Central memory CD4-positive, alpha-beta T cell (primary cell): ENCODE data around the gene POLR1G.

Experiments used
- DNase-seq: peaks from one replicate; pipeline ENCODE4 v3.0.0; 2022
- total RNA-seq, 3 experiments: gene quantifications; one replicate each; lab custom pipeline; 2026; lab: John Stamatoyannopoulos, UW

The POLR1G gene, protein sequence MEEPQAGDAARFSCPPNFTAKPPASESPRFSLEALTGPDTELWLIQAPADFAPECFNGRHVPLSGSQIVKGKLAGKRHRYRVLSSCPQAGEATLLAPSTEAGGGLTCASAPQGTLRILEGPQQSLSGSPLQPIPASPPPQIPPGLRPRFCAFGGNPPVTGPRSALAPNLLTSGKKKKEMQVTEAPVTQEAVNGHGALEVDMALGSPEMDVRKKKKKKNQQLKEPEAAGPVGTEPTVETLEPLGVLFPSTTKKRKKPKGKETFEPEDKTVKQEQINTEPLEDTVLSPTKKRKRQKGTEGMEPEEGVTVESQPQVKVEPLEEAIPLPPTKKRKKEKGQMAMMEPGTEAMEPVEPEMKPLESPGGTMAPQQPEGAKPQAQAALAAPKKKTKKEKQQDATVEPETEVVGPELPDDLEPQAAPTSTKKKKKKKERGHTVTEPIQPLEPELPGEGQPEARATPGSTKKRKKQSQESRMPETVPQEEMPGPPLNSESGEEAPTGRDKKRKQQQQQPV
- total RNA-seq: 1.4 to 77.1 (median 10.2) reads per million in 3 experiments

DNA sequence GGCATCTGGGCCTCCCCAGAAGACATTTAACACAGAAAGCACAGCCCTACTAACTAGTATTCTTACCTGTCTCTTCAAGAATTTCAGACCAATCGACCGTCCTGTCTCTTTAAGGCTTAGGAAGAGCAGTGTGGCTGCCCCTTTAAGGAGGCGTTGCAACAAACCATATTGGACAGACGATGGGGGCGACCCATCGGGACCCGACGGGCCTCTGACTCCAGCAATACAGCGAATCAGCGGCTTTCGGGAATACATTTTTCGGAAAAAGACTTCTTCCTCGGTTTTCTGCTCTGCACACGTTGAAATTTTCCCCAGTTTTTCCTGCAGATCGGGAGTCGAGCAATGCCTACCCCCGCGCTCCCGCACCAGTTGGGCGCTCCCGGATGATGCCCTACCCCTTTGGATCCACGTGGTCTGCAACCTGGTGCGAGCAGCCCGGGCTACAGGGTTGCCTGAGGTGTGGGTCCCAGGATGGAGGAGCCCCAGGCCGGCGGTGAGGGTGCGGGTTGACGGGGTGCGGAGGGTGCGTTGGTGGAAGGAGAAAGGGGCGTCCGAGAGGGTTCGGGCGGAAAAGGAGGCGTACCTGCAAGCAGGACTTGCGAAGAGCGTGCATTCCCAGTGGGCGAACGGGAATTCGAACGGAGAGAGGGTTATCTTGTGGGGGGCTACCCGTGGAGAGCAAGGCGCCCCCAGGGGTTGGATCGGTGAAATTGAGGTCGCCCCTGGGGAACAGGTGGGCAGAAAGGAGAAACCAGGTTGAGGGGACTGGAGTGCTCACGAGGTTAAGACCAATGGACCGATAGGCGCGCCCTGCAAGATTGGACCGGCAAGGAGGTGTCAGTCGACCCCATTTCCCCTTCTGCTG is at the start of gene POLR1G:
TSS of gene POLR1G (plus strand) at position 419 of the 865 bp plus-strand sequence. CDS start at position 472, 53 bp downstream.
- DNase-seq: peak; percentile 83

DNA sequence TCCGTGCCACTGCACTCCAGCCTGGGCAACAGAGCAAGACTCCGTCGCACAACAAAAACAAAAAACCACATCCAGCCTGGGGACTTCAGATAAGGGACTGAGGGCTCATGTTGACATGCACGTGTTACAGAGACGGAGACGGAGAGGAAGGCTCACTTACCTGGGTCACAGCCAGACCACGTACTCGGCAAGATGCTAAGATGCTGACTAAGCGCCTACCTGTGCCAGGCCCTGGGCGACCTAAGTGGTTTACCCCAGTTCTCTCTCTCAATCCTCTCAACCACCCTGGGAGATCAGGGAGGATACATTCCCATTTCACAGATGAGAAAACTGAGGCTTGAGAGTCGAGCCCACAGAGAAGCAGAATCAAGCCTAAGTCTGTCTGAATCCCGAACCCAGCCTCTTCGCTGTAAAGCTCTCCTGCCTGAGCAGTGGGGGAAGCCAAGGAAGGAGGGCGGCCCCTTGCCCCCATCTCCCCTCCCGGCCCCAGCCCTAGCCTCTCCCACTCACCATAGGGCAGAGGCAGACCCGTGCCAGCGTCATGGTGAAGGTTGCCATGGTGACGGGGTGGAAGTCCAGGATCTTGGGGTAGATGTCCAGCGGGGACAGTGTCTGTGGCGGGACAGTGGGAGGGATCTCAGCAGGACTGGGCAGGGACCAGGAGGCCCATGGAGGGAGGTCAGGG is 49.5 kb upstream of the POLR1G start:
- DNase-seq: no peak

DNA sequence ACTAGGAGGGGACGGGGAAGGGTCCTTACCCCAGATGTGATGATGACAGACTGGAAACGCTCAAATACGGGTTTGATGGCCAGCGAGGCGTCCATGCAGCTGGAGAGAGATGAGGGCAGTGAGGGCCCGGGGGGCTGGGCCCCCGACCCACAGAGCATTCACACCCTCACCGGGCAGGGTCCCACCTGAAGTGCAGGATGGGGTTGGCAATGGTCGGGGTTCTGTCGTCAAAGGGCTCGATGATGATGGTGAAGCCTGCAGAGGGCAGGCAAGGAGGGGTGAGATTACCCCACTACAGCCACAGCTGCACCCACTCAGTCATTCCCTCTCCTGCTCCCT is 49.0 kb upstream of the POLR1G start:
- DNase-seq: no peak

DNA sequence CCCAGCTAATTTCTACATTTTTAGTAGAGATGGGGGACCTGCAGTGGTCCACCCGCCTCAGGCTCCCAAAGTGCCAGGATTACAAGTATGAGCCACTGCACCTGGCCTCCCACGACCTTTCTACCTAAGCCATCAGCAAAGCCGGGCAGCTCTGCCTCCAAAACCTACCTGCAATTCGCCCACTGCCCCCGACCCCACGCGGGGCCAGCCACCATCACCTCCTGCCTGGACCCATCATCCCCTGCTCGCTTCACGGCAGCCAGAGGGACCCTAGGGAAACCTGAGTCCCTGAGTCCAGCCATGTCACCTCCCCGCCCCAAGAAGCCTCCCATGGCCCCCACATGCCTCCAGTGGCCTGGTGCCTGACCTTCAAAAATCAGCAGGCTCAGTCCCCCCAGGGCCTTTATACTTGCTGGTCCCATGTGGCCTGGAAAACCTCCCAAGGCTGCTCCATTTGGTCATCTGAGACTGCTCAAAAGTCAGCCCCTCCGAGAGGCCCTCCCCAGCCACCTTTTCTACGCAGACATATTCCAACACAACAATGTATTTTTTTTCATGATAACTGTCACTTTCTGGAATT is 48.1 kb upstream of the POLR1G start:
- DNase-seq: no peak

DNA sequence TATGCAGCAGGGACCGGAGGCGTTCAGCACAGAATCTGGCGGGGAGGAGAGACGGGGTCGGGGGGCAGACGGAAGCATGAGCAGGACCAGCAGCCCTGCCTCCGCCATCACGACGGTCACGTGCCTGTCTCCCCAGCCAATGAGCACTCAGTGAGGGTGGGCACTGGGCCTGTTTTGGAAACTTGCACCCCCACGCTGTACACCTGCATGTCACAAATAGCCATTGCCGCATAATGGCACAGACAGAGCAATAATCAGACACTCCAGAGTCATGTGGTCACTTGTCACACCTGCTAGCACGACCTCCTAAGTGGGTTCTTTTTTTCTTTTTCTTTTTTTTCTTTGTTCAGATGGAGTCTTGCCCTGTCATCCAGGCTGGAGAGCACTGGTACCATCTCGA is 44.8 kb upstream of the POLR1G start:
- no peak for DNase-seq

DNA sequence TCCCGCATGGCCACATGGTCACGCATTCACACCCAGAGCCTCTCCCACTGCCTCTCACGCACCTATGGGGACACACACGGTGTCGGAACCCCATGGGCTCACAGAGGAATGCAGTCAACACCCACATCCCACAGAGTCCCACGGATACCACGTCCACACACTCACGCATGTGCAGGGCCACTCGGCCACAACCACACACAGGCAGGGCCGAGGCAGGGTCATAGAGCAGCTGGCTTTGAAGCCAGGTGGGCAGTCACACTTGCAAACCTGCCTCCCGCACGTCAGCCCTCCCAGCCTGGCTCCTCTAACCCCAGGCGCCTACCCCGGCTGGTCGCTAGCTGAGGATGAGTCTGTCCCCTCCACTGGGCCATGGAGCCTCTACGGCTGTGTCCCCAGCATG is 44.2 kb upstream of the POLR1G start:
- no peak for DNase-seq

DNA sequence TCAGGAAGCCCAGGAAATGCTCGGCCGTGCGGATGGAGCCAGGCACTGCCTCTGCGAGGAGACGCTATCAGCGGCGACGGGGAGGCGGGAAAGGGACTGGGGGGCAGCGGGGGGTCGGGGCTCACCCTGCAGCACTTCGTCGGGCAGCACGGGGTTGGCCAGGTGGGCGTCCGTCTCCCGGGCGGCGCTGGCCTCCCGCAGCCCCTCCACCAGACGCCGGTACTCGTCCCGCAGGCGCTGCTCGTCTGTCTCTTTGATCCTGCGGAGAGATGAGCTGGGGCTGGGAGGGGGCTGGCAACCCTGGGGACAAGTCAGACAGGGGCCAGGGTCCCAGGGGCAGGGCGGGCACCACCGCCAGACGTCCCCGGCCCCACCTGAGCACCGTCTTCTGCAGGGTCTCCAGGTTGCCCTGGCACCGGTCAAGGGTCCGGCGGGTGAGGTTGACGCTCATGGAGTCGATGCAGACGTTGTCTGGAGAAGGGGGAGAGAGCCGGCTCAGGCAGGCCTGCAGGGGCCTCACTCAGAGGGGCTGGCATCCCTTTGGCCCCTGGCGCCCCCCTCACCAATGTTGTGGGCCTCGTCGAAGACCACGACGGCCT is 42.5 kb upstream of the POLR1G start:
- no peak for DNase-seq

DNA sequence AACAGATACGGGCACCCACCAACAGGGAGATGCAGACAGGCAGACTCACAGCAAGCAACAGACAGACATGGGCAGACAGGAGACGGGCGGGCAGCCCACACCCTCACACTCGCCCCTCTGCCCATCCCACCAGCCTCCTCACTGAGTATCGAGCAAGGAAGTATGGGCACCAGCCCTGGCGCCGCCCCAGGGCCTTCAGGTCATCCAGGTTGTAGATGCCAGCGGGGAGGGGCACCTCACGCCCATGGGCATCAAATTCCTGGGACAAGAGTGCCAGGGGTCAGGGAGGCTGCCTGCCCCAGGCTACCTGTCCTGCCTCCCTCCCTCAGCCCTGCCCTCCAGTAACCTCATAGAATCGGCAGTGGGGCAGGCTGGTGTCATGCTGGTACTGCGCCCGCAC is 41.7 kb upstream of the POLR1G start:
- DNase-seq: no peak

DNA sequence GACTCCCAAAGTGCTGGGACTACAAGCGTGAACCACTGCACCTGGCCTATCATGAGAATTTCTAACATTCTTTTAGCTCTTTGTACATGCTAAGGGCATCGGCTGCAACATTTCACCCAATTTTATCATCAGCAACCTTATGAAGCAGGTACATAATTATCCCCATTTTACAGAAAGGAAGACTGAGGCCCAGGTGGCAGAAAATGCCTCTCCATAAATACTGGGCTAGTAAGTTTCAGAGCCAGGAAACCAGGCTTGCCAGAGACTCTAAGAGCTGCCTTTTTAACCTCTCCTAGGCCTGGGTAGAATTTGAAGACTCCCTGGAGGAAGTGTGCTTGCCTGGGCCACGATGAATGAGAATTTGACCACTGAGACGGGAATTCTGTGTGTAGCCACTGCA is 38.3 kb upstream of the POLR1G start:
- no peak for DNase-seq

DNA sequence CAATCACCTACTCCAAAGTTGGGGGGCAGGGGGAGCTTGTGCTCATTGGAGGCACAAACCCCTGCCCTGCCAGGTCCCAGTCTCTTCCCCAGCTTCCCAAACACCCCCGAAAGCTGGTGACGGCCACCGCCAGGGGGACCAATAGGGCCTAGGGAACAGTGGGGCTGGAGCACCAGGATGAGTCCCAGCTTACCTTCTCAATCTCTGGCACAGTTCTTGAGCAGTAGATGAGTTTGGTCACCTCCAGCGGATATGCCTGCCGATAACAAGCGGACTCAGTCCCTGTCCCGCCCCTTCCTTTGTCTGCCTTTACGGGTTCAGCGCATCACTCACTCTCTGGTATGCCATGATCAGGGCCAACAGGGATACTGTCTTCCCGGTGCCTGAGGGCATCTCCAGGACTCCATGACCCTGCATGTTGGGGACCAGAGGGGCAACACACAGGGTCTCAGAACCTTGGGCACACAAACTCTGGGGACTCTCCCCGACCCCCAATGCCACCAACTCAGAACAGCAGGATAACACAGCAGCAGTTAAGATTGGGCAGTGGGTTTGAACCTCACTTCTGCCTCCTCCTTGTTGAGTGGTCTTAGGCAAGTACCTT is 37.6 kb upstream of the POLR1G start:
- no peak for DNase-seq

DNA sequence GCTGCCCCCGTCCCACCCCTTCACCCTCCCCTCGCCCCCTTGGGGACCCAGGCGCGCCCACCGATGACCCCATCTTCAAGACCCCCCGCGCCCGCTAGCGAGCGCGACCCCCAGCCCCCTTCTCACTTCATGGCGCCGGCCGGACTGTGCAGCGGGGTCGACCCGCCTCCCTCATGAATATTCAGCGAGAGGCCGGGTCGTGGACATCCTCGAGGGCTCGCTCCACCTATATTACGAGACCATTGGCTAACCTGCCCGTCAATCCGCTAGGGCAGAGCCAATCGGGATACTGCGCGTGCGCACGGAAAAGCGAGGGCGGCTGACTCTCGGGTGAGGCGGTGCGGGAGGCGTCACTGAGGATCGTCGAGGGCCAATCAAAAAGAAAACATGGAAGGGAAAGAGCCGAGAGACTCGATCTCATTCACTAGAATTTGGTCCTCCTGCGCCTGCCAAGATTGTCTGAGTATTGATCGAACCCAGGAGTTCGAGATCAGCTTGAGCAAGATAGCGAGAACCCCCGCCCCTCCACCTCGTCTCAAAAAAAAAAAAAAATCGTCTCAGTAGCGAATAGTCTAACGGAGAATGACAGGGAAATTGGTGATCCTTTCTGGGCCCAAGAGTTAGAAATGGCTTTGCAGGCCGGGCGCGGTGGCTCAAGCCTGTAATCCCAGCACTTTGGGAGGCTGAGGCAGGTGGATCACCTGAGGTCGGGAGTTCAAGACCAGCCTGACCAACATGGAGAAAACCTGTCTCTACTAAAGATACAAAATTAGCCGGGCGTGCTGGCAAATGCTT is 35.8 kb upstream of the POLR1G start, which contains the start of gene ERCC2:
TSS of gene ERCC2 (minus strand) at position 164 of the 795 bp plus-strand sequence. CDS start at position 131, 33 bp downstream.
- peak; percentile 99 for DNase-seq

DNA sequence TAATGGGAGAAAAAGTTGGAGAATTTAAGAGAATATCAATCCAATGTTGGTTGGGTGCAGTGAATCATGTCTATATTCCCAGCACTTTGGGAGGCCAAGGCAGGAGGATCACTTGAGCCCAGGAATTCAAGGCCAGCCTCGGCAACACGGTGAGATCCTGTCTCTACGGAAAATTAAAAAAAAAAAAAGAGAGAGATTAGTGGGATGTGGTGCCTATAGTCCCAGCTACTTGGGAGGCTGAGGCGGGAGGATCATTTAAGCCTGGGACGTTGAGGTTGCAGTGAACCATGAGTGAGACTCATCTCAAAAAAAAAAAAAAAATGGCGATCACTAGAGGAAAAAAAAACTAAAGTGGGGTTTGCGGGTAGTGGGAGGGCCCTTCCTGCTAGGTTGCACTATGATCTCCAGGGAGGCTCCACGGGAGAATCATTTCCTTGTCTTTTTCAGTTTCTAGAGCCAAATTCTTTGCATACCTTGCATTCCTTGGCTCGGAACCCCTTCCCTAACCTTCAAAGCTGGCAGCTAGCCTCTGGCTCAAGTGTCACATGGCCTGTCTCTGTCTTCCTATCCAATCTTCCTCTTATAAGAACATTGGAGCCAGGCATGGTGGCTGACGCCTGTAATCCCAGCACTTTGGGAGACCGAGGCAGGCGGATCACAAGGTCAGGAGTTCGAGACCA is 30.3 kb upstream of the POLR1G start:
- no peak for DNase-seq

DNA sequence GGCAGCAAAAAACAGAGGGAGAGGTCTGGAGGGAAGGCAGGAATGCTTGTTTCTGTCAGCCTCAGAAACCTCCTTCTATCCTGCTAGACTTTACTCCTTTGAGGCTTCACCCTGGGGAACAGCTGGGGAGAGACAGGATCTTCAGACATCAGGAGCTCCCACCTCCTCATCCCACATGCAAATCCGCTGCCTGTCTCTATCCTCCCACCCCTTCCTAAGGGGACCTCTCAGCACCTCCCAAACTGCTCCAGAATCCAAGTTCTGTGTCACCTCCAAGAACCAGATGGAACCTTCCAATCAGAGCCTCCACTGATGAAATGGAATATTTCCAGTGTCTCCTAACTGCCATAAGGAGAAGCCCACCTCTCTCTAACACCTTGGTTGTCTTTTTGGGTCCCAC is 26.3 kb upstream of the POLR1G start:
- DNase-seq: no peak

DNA sequence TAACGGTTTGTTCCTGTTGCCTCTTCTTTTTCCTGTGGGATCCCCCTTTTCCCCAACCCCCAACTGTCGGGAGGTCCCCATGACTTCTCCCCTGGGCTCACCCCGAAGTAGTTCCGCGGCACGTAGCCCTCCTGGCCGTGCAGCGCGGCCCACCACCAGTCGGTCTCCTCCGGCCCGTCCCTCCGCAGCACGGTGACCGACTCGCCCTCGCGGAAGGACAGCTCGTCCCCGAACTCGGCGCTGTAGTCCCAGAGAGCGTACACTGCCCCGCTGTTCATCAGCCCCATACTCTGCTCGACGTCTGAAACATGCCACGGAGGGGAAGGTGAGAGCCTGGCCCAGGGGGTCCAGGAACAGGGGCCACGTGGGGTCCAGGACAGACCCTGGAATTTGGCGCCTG is 24.0 kb upstream of the POLR1G start:
- no peak for DNase-seq

DNA sequence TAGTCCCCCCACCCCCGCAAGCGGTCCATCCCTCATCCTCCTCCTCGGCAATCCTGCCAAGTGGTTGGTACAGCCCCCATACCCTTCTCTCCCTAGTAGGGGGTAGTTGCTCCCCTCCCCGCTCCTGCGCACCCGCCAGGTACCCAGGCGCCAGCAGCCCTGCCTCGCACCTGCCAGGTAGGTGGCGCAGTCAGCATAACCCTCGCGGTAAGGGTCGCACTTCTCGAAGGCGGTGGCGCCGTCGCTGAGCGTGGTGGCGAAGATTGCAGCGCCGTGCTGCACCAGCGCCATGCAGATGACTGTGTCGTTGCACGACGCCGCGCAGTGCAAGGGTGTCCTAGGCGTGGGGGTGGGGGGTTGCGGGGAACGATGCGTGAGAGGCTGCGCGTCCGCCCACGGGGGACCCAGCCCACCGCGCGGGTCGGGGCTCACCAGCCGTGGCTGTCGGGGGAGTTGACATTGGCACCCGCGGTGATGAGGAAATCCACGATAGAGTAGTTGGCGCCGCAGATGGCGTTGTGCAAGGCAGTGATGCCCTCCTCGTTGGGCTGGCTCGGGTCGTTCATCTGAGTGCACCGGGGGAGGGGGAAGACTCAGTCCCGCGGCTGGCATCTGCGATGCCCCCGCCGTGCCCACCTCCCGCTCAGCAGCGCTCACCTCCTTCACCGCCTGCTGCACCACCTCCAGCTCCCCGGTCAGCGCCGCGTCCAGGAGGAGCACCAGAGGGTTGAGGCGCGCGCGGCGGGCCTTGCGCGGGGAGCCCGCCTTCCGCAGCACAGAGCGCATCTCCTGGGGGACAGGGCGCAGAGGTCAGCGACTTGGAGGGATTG is 20.8 kb upstream of the POLR1G start:
- DNase-seq: no peak

DNA sequence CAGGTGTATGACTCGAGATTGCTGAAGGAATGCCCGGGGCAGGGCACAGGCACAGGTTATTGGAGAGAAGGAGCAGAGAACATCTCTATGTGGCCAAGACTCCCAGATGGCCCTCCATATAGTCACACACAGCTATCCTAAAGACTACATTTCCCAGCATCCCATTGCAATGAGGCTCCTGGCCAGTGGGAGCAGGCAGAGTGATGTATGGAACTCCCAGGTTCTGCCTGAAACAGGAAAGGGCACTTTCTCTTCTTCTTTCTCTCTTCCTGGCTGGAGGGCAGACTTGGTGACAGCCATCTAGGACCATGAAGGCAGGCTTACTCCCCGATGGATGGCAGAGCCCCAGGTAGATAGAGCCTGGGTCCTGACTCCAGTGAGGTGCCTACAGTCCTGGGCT is 15.1 kb upstream of the POLR1G start:
- DNase-seq: no peak

DNA sequence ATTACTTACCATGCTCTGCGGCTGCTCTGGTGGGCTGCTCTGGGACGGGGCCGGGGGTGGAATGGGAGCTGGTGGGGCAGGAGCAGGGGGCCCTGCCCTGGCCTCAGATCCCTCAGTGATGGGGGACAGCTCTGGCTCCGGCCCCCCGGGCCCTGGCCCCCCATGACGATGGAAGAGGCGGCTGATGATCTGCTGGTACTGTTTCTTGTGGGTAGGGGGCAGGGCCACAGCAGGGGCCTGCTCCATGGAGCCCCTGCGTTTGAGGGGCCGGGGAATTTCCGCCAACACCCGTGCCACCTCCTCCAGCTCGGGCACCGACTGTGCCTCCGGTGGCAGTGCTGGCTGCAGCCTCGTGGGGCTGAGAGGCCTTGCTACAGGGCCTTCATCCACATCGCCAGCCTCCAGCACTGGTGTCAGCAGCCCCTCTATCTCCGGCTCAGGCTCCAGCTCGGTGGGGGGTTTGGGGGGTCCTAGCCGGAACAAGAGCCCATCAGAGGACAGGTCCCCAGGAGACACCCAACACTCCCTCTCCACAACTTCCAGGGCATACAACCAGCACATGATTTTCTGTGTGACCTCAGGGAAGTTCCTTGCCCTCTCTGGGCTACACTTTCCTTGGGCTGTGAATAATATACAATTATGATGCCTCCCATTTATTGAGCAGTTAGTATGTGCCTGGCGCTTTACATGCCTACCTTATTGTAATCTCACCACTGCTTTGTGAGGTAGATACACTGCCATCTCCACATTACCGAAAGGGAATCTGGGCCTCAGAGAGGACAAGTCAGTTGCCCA is 14.4 kb upstream of the POLR1G start:
- no peak for DNase-seq

DNA sequence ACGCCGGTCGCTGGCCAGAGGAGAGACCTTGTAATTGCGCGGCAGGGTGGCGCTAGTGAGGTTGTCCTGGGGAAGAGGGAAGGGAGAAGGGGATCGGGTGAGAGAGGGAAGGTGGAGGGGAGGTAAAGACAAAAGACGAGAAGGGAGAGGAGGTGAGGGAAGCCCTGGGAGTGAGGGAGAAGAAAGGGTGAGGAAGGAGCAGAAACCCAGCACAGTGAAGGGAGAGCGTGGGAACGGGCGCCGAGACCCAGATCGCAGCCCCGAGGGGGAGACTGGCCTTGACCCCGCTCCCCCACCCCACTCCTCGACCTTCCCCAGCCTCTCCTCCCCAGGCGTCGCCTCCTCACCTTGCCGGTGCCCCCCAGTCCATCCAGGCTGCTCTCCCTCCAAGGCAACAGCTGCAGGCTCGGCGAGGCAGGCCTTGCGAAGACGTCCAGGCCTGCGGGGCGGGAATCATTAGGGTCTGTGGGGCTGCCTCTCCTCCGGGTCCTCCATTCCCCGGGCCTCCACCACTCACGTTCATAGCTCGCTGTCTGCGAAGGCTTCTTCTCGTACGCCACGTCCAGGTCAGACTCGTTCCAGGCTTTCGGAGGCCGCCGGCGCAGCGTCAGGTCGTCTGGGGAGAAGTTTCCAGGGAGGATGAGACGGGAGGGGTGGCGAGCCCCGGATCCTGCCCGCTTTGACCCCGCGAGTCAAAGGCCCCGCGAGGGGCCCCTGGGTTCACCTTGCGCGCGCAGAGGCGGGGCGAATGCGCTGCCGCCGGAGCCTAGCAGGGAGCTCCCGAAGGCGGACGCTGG is 10.4 kb upstream of the POLR1G start:
- DNase-seq: no peak
